ENCODE data around the gene SAMM50.

The SAMM50 gene

GRCh38 chr22:43955040-43955882, at the start of gene SAMM50:
Gene SAMM50 (plus strand): TSS chr22:43955442. CDS start chr22:43955578, 136 bp downstream.
- peak within 1 kb of the TSS; percentile 91 to 98 for H3K4me3 Mint-ChIP-seq

GRCh38 chr22:43905681-43906080, 49.6 kb upstream of the SAMM50 start:
- Mint-ChIP-seq H3K9me3 (no peaks in the 10 kb centered on the region), H3K4me1 (no peaks in the 10 kb centered on the region), H3K27ac (no peak overlapping the region), H3K4me3 (no peak overlapping the region), H3K27me3 (peaks cover 32% of the 10 kb centered on the region)
- ATAC-seq (no peak), DNase-seq (no peak)

More at GRCh38 chr22:43955040-43955882, at the start of gene SAMM50:
- DNase-seq (peak; percentile 87 to 90), ATAC-seq (peak; percentile 97)
- peak within 1 kb of the TSS; percentile 93 to 96 for H3K27ac Mint-ChIP-seq
- no peaks in the 10 kb centered on the region for H3K9me3 Mint-ChIP-seq
- peaks cover 13% of the 10 kb centered on the region for H3K27me3 Mint-ChIP-seq
- peaks cover 34% of the 10 kb centered on the region for H3K4me1 Mint-ChIP-seq

GRCh38 chr22:43909708-43910107, 45.5 kb upstream of the SAMM50 start:
- Mint-ChIP-seq H3K4me1 (no peaks in the 10 kb centered on the region), H3K9me3 (no peaks in the 10 kb centered on the region), H3K27ac (no peak overlapping the region), H3K4me3 (no peak overlapping the region), H3K27me3 (peaks cover 45% of the 10 kb centered on the region)
- DNase-seq: no peak
- no peak for ATAC-seq

- ATAC-seq (no peak), DNase-seq (no peak)
- H3K4me3 Mint-ChIP-seq: no peak overlapping the region
- peak overlapping the region in 1 of 2 donors; percentile 10 for H3K27ac Mint-ChIP-seq
- peaks cover 45% of the 10 kb centered on the region for H3K27me3 Mint-ChIP-seq
- no peaks in the 10 kb centered on the region for H3K4me1 Mint-ChIP-seq
- H3K9me3 Mint-ChIP-seq: no peaks in the 10 kb centered on the region
Measured at GRCh38 chr22:43910178-43910695, 45.0 kb upstream of the SAMM50 start.

GRCh38 chr22:43911351-43911750, 43.9 kb upstream of the SAMM50 start:
- no peak overlapping the region for H3K27ac Mint-ChIP-seq
- DNase-seq (no peak), ATAC-seq (no peak)
- H3K4me3 Mint-ChIP-seq: no peak overlapping the region
- H3K27me3 Mint-ChIP-seq: peaks cover 45% of the 10 kb centered on the region
- no peaks in the 10 kb centered on the region for H3K4me1 Mint-ChIP-seq
- no peaks in the 10 kb centered on the region for H3K9me3 Mint-ChIP-seq

GRCh38 chr22:43917521-43917920, 37.7 kb upstream of the SAMM50 start:
- no peak overlapping the region for H3K4me3 Mint-ChIP-seq
- no peak overlapping the region for H3K27ac Mint-ChIP-seq
- DNase-seq (no peak), ATAC-seq (no peak)
- peaks cover 3% of the 10 kb centered on the region for H3K4me1 Mint-ChIP-seq
- peaks cover 54% of the 10 kb centered on the region for H3K27me3 Mint-ChIP-seq
- no peaks in the 10 kb centered on the region for H3K9me3 Mint-ChIP-seq

- Mint-ChIP-seq H3K4me3 (no peak overlapping the region), H3K27me3 (peaks cover 56% of the 10 kb centered on the region), H3K27ac (no peak overlapping the region), H3K9me3 (no peaks in the 10 kb centered on the region), H3K4me1 (peaks cover 19% of the 10 kb centered on the region)
- ATAC-seq: no peak
- no peak for DNase-seq
Measured at GRCh38 chr22:43919106-43919973, 35.9 kb upstream of the SAMM50 start.

GRCh38 chr22:43921370-43921769, 33.9 kb upstream of the SAMM50 start:
- Mint-ChIP-seq H3K4me3 (no peak overlapping the region), H3K4me1 (peaks cover 29% of the 10 kb centered on the region), H3K9me3 (no peaks in the 10 kb centered on the region), H3K27me3 (peaks cover 71% of the 10 kb centered on the region), H3K27ac (no peak overlapping the region)
- DNase-seq (no peak), ATAC-seq (no peak)

GRCh38 chr22:43922123-43922522, 33.1 kb upstream of the SAMM50 start:
- Mint-ChIP-seq H3K27ac (no peak overlapping the region), H3K9me3 (no peaks in the 10 kb centered on the region), H3K4me1 (peaks cover 29% of the 10 kb centered on the region), H3K4me3 (no peak overlapping the region), H3K27me3 (peaks cover 66% of the 10 kb centered on the region)
- DNase-seq: no peak
- ATAC-seq: no peak

- ATAC-seq: peak; percentile 48
- Mint-ChIP-seq H3K27me3 (peaks cover 58% of the 10 kb centered on the region), H3K27ac (peak overlapping the region in 1 of 2 donors; percentile 92), H3K9me3 (no peaks in the 10 kb centered on the region), H3K4me3 (peak overlapping the region; percentile 80 to 90), H3K4me1 (peaks cover 29% of the 10 kb centered on the region)
- peak; percentile 6 to 13 for DNase-seq
Measured at GRCh38 chr22:43923191-43923590, 32.1 kb upstream of the SAMM50 start.

GRCh38 chr22:43923631-43924464, 31.4 kb upstream of the SAMM50 start, which contains the start of gene PNPLA3:
Gene PNPLA3 (plus strand): TSS chr22:43923805. CDS start chr22:43923912, 107 bp downstream.
- DNase-seq (peak; percentile 68 to 75), ATAC-seq (peak; percentile 92)
- peak within 1 kb of the TSS; percentile 37 to 92 for H3K27ac Mint-ChIP-seq
- peaks cover 58% of the 10 kb centered on the region for H3K27me3 Mint-ChIP-seq
- peak within 1 kb of the TSS; percentile 80 to 90 for H3K4me3 Mint-ChIP-seq
- H3K9me3 Mint-ChIP-seq: no peaks in the 10 kb centered on the region
- peaks cover 29% of the 10 kb centered on the region for H3K4me1 Mint-ChIP-seq

- Mint-ChIP-seq H3K9me3 (no peaks in the 10 kb centered on the region), H3K4me1 (peaks cover 29% of the 10 kb centered on the region), H3K27me3 (peaks cover 51% of the 10 kb centered on the region), H3K27ac (no peak overlapping the region), H3K4me3 (peak overlapping the region; percentile 69 to 80)
- DNase-seq (no peak), ATAC-seq (no peak)
Measured at GRCh38 chr22:43924877-43925276, 30.4 kb upstream of the SAMM50 start.

- Mint-ChIP-seq H3K4me3 (peak overlapping the region in 1 of 2 donors; percentile 80), H3K4me1 (peaks cover 29% of the 10 kb centered on the region), H3K27ac (no peak overlapping the region), H3K27me3 (peaks cover 51% of the 10 kb centered on the region), H3K9me3 (no peaks in the 10 kb centered on the region)
- ATAC-seq (no peak), DNase-seq (no peak)
Measured at GRCh38 chr22:43925433-43926348, 29.6 kb upstream of the SAMM50 start.

GRCh38 chr22:43926349-43926710, 28.9 kb upstream of the SAMM50 start:
- Mint-ChIP-seq H3K4me3 (no peak overlapping the region), H3K4me1 (peaks cover 29% of the 10 kb centered on the region), H3K27ac (no peak overlapping the region), H3K9me3 (no peaks in the 10 kb centered on the region), H3K27me3 (peaks cover 51% of the 10 kb centered on the region)
- no peak for DNase-seq
- no peak for ATAC-seq
